GM12878 (cell line): ENCODE results near the gene ART4. TPM values are rescaled to one million over a fixed set of nuclear protein-coding genes. Genes with fewer than 3 reads are reported as not detected.

Experiments used
- ATAC-seq: fragments of 200-7000 bp; cut with Tn5 transposase; 3 replicates; pipeline ENCODE4 v1.9.1; 2020; ENCODE audit warnings: mild to moderate bottlenecking, moderate library complexity
- BruUV-seq: library from RNA; stranded (reverse); fragments of 400-500 nt; replicated peaks from 2 replicates; lab custom pipeline; 2021; lab: Mats Ljungman, UMichigan
- CTCF ChIA-PET: fragments of 300-600 bp; sonication (Branson Sonifier 250); formaldehyde crosslinking; extraction: SDS; loops from one replicate; lab custom pipeline; 2021; ENCODE audit warnings: inconsistent platforms; lab: Yijun Ruan, JAX
- POLR2A ChIA-PET: fragments of 350-600 bp; formaldehyde crosslinking; extraction: SDS; loops from one replicate; lab custom pipeline; 2021; ENCODE audit warnings: inconsistent platforms; lab: Charles Lee
- RAD21 ChIA-PET: fragments of 300-600 bp; sonication (Branson Sonifier 250); formaldehyde crosslinking; loops from one replicate; lab custom pipeline; 2023; ENCODE audit warnings: antibody characterized with exemption; ENCODE audit not compliant: unreplicated experiment; lab: Charles Lee
- SMC1A ChIA-PET: fragments of 300-600 bp; sonication (Branson Sonifier 250); formaldehyde crosslinking; loops from one replicate; lab custom pipeline; 2023; ENCODE audit not compliant: unreplicated experiment, uncharacterized antibody; lab: Charles Lee
- DNase-seq: peaks from one replicate; pipeline ENCODE4 v3.0.0-alpha.2; 2011; ENCODE audit warnings: low read depth, low spot score
- FAIRE-seq: peaks from 3 replicates; lab custom pipeline; 2011; peaks lifted over from hg19 to GRCh38; lab: Jason Lieb, UNC
- H2AFZ ChIP-seq: 2 replicates; pipeline ENCODE4 v1.6.0; 2011; ENCODE audit warnings: low read depth, low read length, control low read depth; ENCODE audit not compliant: control insufficient read depth
- H3K27ac ChIP-seq: 2 replicates; pipeline ENCODE4 v1.5.1; 2011; ENCODE audit warnings: control low read depth; ENCODE audit not compliant: control insufficient read depth, insufficient read depth
- H3K27me3 ChIP-seq, 2 experiments: replicated peaks in 1 of 2; 2 replicates each; pipeline versions ENCODE4 v1.6.0 to v1.6.1; 2011; ENCODE audit warnings: low read length in 1 of 2; ENCODE audit not compliant: control insufficient read depth in 2 of 2, insufficient read depth in 2 of 2
- H3K36me3 ChIP-seq, 2 experiments: 2 replicates each; pipeline ENCODE4 v1.5.1; 2011; ENCODE audit warnings: low read length in 1 of 2; ENCODE audit not compliant: control insufficient read depth in 2 of 2, insufficient read depth in 2 of 2
- H3K4me1 ChIP-seq: 2 replicates; pipeline ENCODE4 v1.6.1; 2011; ENCODE audit warnings: mild to moderate bottlenecking, low read length, moderate library complexity, mixed read lengths; ENCODE audit not compliant: control insufficient read depth, insufficient read depth
- H3K4me2 ChIP-seq: 2 replicates; pipeline ENCODE4 v1.6.0; 2011; ENCODE audit warnings: control low read depth; ENCODE audit not compliant: control insufficient read depth, insufficient read depth
- H3K4me3 ChIP-seq: fragments of 200-600 bp; sonication (generic); 2 replicates; pipeline ENCODE4 v1.5.1; 2016
- H3K79me2 ChIP-seq: 2 replicates; pipeline ENCODE4 v1.6.0; 2011; ENCODE audit warnings: low read length; ENCODE audit not compliant: control insufficient read depth, insufficient read depth
- H3K9ac ChIP-seq: 2 replicates; pipeline ENCODE4 v1.8.0; 2011; ENCODE audit warnings: low read length, control low read depth, mixed read lengths; ENCODE audit not compliant: control insufficient read depth, insufficient read depth
- H3K9me3 ChIP-seq: replicated peaks from 3 replicates; pipeline ENCODE4 v1.5.1; 2011; ENCODE audit warnings: mild to moderate bottlenecking, low read length; ENCODE audit not compliant: control insufficient read depth, insufficient read depth
- H4K20me1 ChIP-seq: 2 replicates; pipeline ENCODE4 v1.6.0; 2011; ENCODE audit not compliant: control insufficient read depth, insufficient read depth
- CEBPB ChIP-seq, 2 experiments: fragments of 150-350 bp in 1 of 2; IDR thresholded peaks; 2 replicates each; pipeline ENCODE4 v1.6.1; 2012 to 2014; ENCODE audit warnings: low read depth in 2 of 2, low read length in 2 of 2, borderline replicate concordance in 1 of 2, inconsistent platforms in 1 of 2
- EGR1 ChIP-seq, 2 experiments: IDR thresholded peaks; 1 replicate in 1 of 2; 2 replicates in 1 of 2; pipeline ENCODE4 v1.6.1; 2011 to 2012; ENCODE audit warnings: low read depth in 2 of 2, low read length in 2 of 2, borderline replicate concordance in 1 of 2, mild to moderate bottlenecking in 1 of 2, moderate library complexity in 1 of 2
- EZH2 ChIP-seq: IDR thresholded peaks from 2 replicates; pipeline ENCODE4 v1.6.1; 2012; ENCODE audit warnings: low read depth, mild to moderate bottlenecking, control low read depth, inconsistent platforms, low read length, borderline replicate concordance; ENCODE audit not compliant: control insufficient read depth
- HDGF ChIP-seq: fragments of 450-650 bp; IDR thresholded peaks from 2 replicates; pipeline ENCODE4 v1.6.1; 2016; ENCODE audit warnings: antibody characterized with exemption
- IRF3 ChIP-seq: fragments of 450-650 bp; IDR thresholded peaks from 2 replicates; pipeline ENCODE4 v1.6.1; 2014; ENCODE audit warnings: mild to moderate bottlenecking
- MEF2B ChIP-seq: fragments of 450-650 bp; IDR thresholded peaks from 2 replicates; pipeline ENCODE4 v1.6.1; 2018; ENCODE audit warnings: mild to moderate bottlenecking, moderate library complexity; ENCODE audit not compliant: partially characterized antibody, poor library complexity, severe bottlenecking
- PML ChIP-seq: IDR thresholded peaks from 2 replicates; pipeline ENCODE4 v1.6.1; 2012; ENCODE audit warnings: low read length, inconsistent platforms
- SREBF1 ChIP-seq: IDR thresholded peaks from 2 replicates; pipeline ENCODE4 v1.6.1; 2012; ENCODE audit warnings: mild to moderate bottlenecking, low read length
- SUPT20H ChIP-seq: IDR thresholded peaks from 2 replicates; pipeline ENCODE4 v1.6.1; 2011; ENCODE audit warnings: low read depth, mild to moderate bottlenecking, low read length, moderate library complexity, borderline replicate concordance; ENCODE audit not compliant: control insufficient read depth
- WGBS: methylation state at CpG from one replicate; pipeline ENCODE4 v1.1.6; 2016; ENCODE audit warnings: low lambda C conversion rate; ENCODE audit not compliant: insufficient replicate concordance, insufficient coverage; ENCODE audit errors: missing lambda C conversion rate; 5-methylcytosine and 5-hydroxymethylcytosine counted together
- in situ Hi-C: fragments of 300-500 bp; cut with MboI; formaldehyde crosslinking; loops from 9 replicates; pipeline ENCODE4 v1.14.3; 2018; ENCODE audit warnings: mixed read lengths
- intact Hi-C: fragments of 100-400 bp; cut with micrococcal nuclease; formaldehyde crosslinking; loops from one replicate; pipeline ENCODE4 v1.14.2; 2022; ENCODE audit not compliant: unreplicated experiment
- polyA plus RNA-seq, 11 experiments: library from polyadenylated mRNA; depleted of rRNA in 4 of 11; unstranded in 6 of 11; stranded (reverse) in 5 of 11; fragments of >200 nt; fragmentation: Nextera tagmentation in 4 of 11; fragmentation: Illumina TruSeq in 1 of 11; extraction: Ambion mirVana in 4 of 11; extraction: Trizol in 1 of 11; gene quantifications; 1 replicate in 1 of 11; 2 replicates in 10 of 11; pipeline versions ENCODE4 v1.2.1 to v1.2.3, GENCODE V29; 2011 to 2016; ENCODE audit warnings: inconsistent platforms in 2 of 11, missing spikeins in 2 of 11, low read depth in 1 of 11
- total RNA-seq, 4 experiments: library from RNA; depleted of rRNA in 3 of 4; stranded (reverse); fragments of >200 nt in 3 of 4; fragmentation: Illumina TruSeq in 1 of 4; extraction: Trizol in 1 of 4; gene quantifications; 2 replicates each; pipeline versions ENCODE4 v1.2.1 to v1.2.3, GENCODE V29; 2013 to 2021
- TF ChIP-seq, protein P1 (sequence below): IDR thresholded peaks from 2 replicates; pipeline ENCODE4 v1.6.1; 2011; ENCODE audit warnings: borderline replicate concordance, low read depth, mild to moderate bottlenecking, moderate library complexity, mixed read lengths, low read length; ENCODE audit not compliant: insufficient read depth; ENCODE audit errors: extremely low read length

Gene ART4
- total and polyA plus RNA-seq, 10 of the 15 experiments (the other 5 are each of a cell fraction or from before 2014, with no cell fraction given), result 0.02 TPM; not detected in 9

- TF ChIP-seq SREBF1, result no peak
Measured at GRCh38 chr12:14849661-14850060, 6.3 kb upstream of the ART4 start (continued).

DNA sequence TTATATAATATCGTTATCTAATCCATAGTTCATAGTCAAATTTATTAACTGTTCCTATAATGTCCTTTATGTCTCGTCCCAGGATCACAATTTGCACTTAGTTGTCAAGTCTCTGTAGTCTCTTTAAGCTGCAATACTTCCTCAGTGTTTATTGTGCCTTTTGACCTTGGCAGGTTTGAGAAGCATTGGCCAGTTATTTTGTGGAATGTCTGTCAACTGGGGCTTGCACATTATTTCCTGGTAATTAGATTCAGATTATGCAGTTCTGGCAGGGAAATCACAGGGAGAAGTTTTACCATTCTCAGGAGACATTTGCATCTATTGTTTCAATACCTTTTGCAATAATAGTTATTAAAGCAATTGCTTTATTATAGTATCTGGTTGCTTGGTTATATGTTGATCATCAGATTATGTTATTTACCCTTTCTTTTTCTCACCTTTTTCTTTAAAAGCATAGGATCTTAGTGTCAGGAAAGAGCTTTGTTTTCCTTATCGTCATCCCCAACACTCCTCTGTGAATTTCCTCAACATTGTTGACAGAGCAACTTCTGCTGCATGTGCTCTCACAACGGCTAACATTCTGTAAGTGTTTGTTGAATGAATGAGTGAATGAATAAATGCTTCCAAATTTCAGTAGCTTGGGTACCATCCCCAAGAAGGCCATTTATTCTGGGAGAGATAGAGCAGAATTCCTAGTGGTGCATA is 3.7 kb upstream of the ART4 start:
- no peak for TF ChIP-seq PML
- no peak for TF ChIP-seq IRF3
- TF ChIP-seq, protein P1, sequence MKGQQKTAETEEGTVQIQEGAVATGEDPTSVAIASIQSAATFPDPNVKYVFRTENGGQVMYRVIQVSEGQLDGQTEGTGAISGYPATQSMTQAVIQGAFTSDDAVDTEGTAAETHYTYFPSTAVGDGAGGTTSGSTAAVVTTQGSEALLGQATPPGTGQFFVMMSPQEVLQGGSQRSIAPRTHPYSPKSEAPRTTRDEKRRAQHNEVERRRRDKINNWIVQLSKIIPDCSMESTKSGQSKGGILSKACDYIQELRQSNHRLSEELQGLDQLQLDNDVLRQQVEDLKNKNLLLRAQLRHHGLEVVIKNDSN, result no peak
- TF ChIP-seq HDGF, result no peak
- TF ChIP-seq MEF2B, result no peak
- no peak for TF ChIP-seq EZH2
- no peak for TF ChIP-seq EGR1 (IDR thresholded peaks at IDR 0.05; ENCODE audit: borderline replicate concordance in 1 of 2, low read depth in 2 of 2, low read length in 2 of 2)
- no peak for TF ChIP-seq SUPT20H
- TF ChIP-seq CEBPB (IDR thresholded peaks at IDR 0.05; ENCODE audit: borderline replicate concordance in 1 of 2, low read depth in 2 of 2, low read length in 2 of 2), result no peak
- ChIA-PET POLR2A (interaction anchor here (0.6 kb wide), 1 partner anchor 65 kb away, joined by 4 read pairs; no protein-coding TSS in a partner anchor), SMC1A (interaction anchor here (0.6 to 15.6 kb wide), 15 partner anchors 42 to 529 kb away, joined by 3 to 242 read pairs (median 3); partner anchors contain the start of genes ARHGDIB and ERP27), CTCF (interaction anchor here (0.8 to 9.9 kb wide), 15 partner anchors 9 to 375 kb away, joined by 3 to 104 read pairs (median 6); partner anchors contain the start of genes PDE6H and RERG), RAD21 (interaction anchor here (0.9 to 4.8 kb wide), 9 partner anchors 9 to 149 kb away, joined by 3 to 70 read pairs (median 3); partner anchors contain the start of gene ARHGDIB)
- in situ Hi-C loops (loop anchor here (5.0 kb wide), 1 partner anchor 150 kb away; no protein-coding TSS in a partner anchor), intact Hi-C loops (loop anchor here (5.0 kb wide), 3 partner anchors 35 to 420 kb away; partner anchors contain the start of gene ERP27)
- Histone ChIP-seq H3K9ac (no peak overlapping the region), H3K27me3 (no peaks in the 10 kb centered on the region), H4K20me1 (no peaks in the 10 kb centered on the region), H3K79me2 (no peaks in the 10 kb centered on the region), H2AFZ (no peak overlapping the region), H3K27ac (no peak overlapping the region), H3K36me3 (no peaks in the 10 kb centered on the region), H3K9me3 (no peaks in the 10 kb centered on the region), H3K4me1 (no peaks in the 10 kb centered on the region), H3K4me3 (no peak overlapping the region), H3K4me2 (no peak overlapping the region)
- BruUV-seq, result no TSS peak
- WGBS, result 62% methylated on average over 4 of the region's 4 CpGs
- DNase-seq (no peak), ATAC-seq (no peak), FAIRE-seq (no peak)
